Ectodermal cell (in vitro differentiated cells): ENCODE results near the gene OR2T1.
"Not testable (repeated sequence)": the region's sequence is repeated elsewhere in the genome, so short reads cannot be mapped to it uniquely, and the experiment has no call there.

Source experiments
- H3K27ac ChIP-seq: 2 replicates; pipeline ENCODE4 v1.7.0; 2013; ENCODE audit warnings: mild to moderate bottlenecking, low read depth, low read length; ENCODE audit not compliant: insufficient read depth, poor library complexity, severe bottlenecking
- H3K27me3 ChIP-seq: 2 replicates; pipeline ENCODE4 v1.7.0; 2013; ENCODE audit warnings: mild to moderate bottlenecking, low read length; ENCODE audit not compliant: insufficient read depth, control insufficient read depth, poor library complexity, severe bottlenecking
- H3K36me3 ChIP-seq: one replicate; pipeline ENCODE4 v1.7.0; 2013; ENCODE audit warnings: low read length; ENCODE audit not compliant: control insufficient read depth, insufficient read depth
- H3K4me1 ChIP-seq: one replicate; pipeline ENCODE4 v1.7.0; 2013; ENCODE audit warnings: low read length; ENCODE audit not compliant: control insufficient read depth, insufficient read depth
- H3K4me3 ChIP-seq: 2 replicates; pipeline ENCODE4 v1.7.0; 2013; ENCODE audit warnings: low read depth, low read length, control low read depth; ENCODE audit not compliant: insufficient read depth
- H3K9me3 ChIP-seq: 2 replicates; pipeline ENCODE4 v1.7.0; 2013; ENCODE audit warnings: mild to moderate bottlenecking, low read length, moderate library complexity; ENCODE audit not compliant: control insufficient read depth
- WGBS, 2 experiments: methylation state at CpG; one replicate each; pipeline ENCODE4 v1.1.7; 2013; ENCODE audit warnings: missing lambda C conversion rate in 2 of 2; 5-methylcytosine and 5-hydroxymethylcytosine counted together

The OR2T1 gene

GRCh38 chr1:248393050-248393449 is 9.8 kb upstream of the OR2T1 start:
- Histone ChIP-seq H3K4me3 (no peak overlapping the region), H3K9me3 (peaks cover 12% of the 10 kb centered on the region)
- WGBS, 2 experiments: 39 to 44% methylated on average over 2 of the region's 2 CpGs

GRCh38 chr1:248404024-248404423 is 1.2 kb downstream of the OR2T1 start:
- no peaks in the 10 kb centered on the region for H3K27me3 ChIP-seq
- no peak overlapping the region for H3K4me3 ChIP-seq
- H3K36me3 ChIP-seq: no peaks in the 10 kb centered on the region
- no peak overlapping the region for H3K27ac ChIP-seq
- no peaks in the 10 kb centered on the region for H3K4me1 ChIP-seq
- WGBS, 2 experiments: 73 to 79% methylated on average over 5 to 6 of the region's 6 CpGs
- H3K9me3 ChIP-seq: peaks cover 25% of the 10 kb centered on the region

More at GRCh38 chr1:248393050-248393449, 9.8 kb upstream of the OR2T1 start:
- no peak overlapping the region for H3K27ac ChIP-seq
- H3K36me3 ChIP-seq: no peaks in the 10 kb centered on the region
- no peaks in the 10 kb centered on the region for H3K27me3 ChIP-seq
- H3K4me1 ChIP-seq: no peaks in the 10 kb centered on the region

- peaks cover 26% of the 10 kb centered on the region for H3K9me3 ChIP-seq
- H3K27me3 ChIP-seq: no peaks in the 10 kb centered on the region
- H3K36me3 ChIP-seq: no peaks in the 10 kb centered on the region
- no peak overlapping the region for H3K4me3 ChIP-seq
- no peaks in the 10 kb centered on the region for H3K4me1 ChIP-seq
- no peak overlapping the region for H3K27ac ChIP-seq
- WGBS, 2 experiments: 59 to 64% methylated on average over 8 of the region's 8 CpGs
Observed at GRCh38 chr1:248406721-248407692, 4.2 kb downstream of the OR2T1 start.

GRCh38 chr1:248416226-248416625 is 13.4 kb downstream of the OR2T1 start:
- 38 to 44% methylated on average over 3 of the region's 3 CpGs for WGBS, 2 experiments
- no peaks in the 10 kb centered on the region for H3K4me1 ChIP-seq

GRCh38 chr1:248417854-248418253 is 15.0 kb downstream of the OR2T1 start:
- WGBS, 2 experiments: 71 to 73% methylated on average over 2 of the region's 2 CpGs
- H3K27me3 ChIP-seq: no peaks in the 10 kb centered on the region
- H3K27ac ChIP-seq: no peak overlapping the region
- H3K9me3 ChIP-seq: peaks cover 20% of the 10 kb centered on the region
- H3K36me3 ChIP-seq: no peaks in the 10 kb centered on the region
- no peak overlapping the region for H3K4me3 ChIP-seq
- no peaks in the 10 kb centered on the region for H3K4me1 ChIP-seq

More at GRCh38 chr1:248416226-248416625, 13.4 kb downstream of the OR2T1 start:
- no peaks in the 10 kb centered on the region for H3K27me3 ChIP-seq
- no peaks in the 10 kb centered on the region for H3K36me3 ChIP-seq
- no peak overlapping the region for H3K27ac ChIP-seq
- no peak overlapping the region for H3K4me3 ChIP-seq
- H3K9me3 ChIP-seq: peaks cover 18% of the 10 kb centered on the region

- no peaks in the 10 kb centered on the region for H3K36me3 ChIP-seq
- no peaks in the 10 kb centered on the region for H3K27me3 ChIP-seq
- H3K4me1 ChIP-seq: no peaks in the 10 kb centered on the region
- no peak overlapping the region for H3K27ac ChIP-seq
- WGBS, 2 experiments: 30% methylated on average over 1 of the region's 1 CpG; no CpG with 5 or more reads in 1 of the 2 experiments
- H3K9me3 ChIP-seq: peaks cover 17% of the 10 kb centered on the region
- H3K4me3 ChIP-seq: no peak overlapping the region
Observed at GRCh38 chr1:248421384-248421783, 18.5 kb downstream of the OR2T1 start.

GRCh38 chr1:248427526-248428191 is 24.8 kb downstream of the OR2T1 start:
- not testable (repeated sequence) for H3K27me3 ChIP-seq, H3K9me3 ChIP-seq, H3K4me1 ChIP-seq, H3K27ac ChIP-seq, H3K4me3 ChIP-seq, H3K36me3 ChIP-seq
- WGBS, 2 experiments: 68 to 69% methylated on average over 3 of the region's 3 CpGs

GRCh38 chr1:248428192-248428533 is 25.3 kb downstream of the OR2T1 start:
- not testable (repeated sequence) for H3K4me3 ChIP-seq, H3K36me3 ChIP-seq, H3K9me3 ChIP-seq, H3K4me1 ChIP-seq, H3K27me3 ChIP-seq, H3K27ac ChIP-seq
- WGBS, 2 experiments: 70 to 71% methylated on average over 3 of the region's 3 CpGs

- H3K9me3 ChIP-seq, H3K36me3 ChIP-seq, H3K27ac ChIP-seq, H3K4me1 ChIP-seq, H3K4me3 ChIP-seq, H3K27me3 ChIP-seq: not testable (repeated sequence)
- 63 to 66% methylated on average over 7 to 10 of the region's 11 CpGs for WGBS, 2 experiments
Observed at GRCh38 chr1:248431683-248432082, 28.8 kb downstream of the OR2T1 start.

GRCh38 chr1:248432201-248432600 is 29.4 kb downstream of the OR2T1 start:
- not testable (repeated sequence) for H3K27me3 ChIP-seq, H3K36me3 ChIP-seq
- 65 to 72% methylated on average over 3 of the region's 4 CpGs for WGBS, 2 experiments

More at GRCh38 chr1:248432201-248432600, 29.4 kb downstream of the OR2T1 start:
- H3K4me3 ChIP-seq, H3K4me1 ChIP-seq, H3K9me3 ChIP-seq, H3K27ac ChIP-seq: not testable (repeated sequence)
